ENCODE results near the gene LRRC61.
"Not testable (repeated sequence)": the region's sequence is repeated elsewhere in the genome, so short reads cannot be mapped to it uniquely, and the experiment has no call there.

Gene LRRC61, protein sequence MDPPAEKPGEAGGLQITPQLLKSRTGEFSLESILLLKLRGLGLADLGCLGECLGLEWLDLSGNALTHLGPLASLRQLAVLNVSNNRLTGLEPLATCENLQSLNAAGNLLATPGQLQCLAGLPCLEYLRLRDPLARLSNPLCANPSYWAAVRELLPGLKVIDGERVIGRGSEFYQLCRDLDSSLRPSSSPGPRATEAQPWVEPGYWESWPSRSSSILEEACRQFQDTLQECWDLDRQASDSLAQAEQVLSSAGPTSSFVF

GRCh38 chr7:150322833-150323681, at the start of gene LRRC61, which contains the start of gene ACTR3C:
LRRC61 (plus strand) TSS chr7:150323355; CDS start chr7:150336862, 13,507 bp downstream.
ACTR3C (minus strand) TSS chr7:150323545; CDS start chr7:150295296, 28,249 bp downstream.
- peaks cover 0 to 41% (median 33%) of the 10 kb centered on the region in 5 donors for H3K4me1 ChIP-seq (ENCODE audit: control insufficient read depth in 5 of 5, insufficient read depth in 5 of 5, low read length in 5 of 5)
- H3K4me3 ChIP-seq (ENCODE audit: low read depth in 1 of 5, low read length in 5 of 5) = peak within 1 kb of the TSS; percentile 49 to 78 (median 70)
- H3K9ac ChIP-seq (ENCODE audit: low read length in 5 of 5) = peak within 1 kb of the TSS in 4 of 5 donors; percentile 53 to 73 (median 60)
- peak within 1 kb of the TSS; percentile 65 for H3K27ac ChIP-seq (ENCODE audit: low read depth, low read length)
- peaks cover 0 to 8% (median 0%) of the 10 kb centered on the region in 5 donors for H3K27me3 ChIP-seq (ENCODE audit: control insufficient read depth in 5 of 5, insufficient read depth in 4 of 5, low read length in 5 of 5)
- no peaks in the 10 kb centered on the region for H3K36me3 ChIP-seq (ENCODE audit: control insufficient read depth in 5 of 5, insufficient read depth in 5 of 5, low read length in 5 of 5)
- no peaks in the 10 kb centered on the region for H3K9me3 ChIP-seq (ENCODE audit: control insufficient read depth in 5 of 5, low read length in 5 of 5)

- not testable (repeated sequence) for H3K4me3 ChIP-seq (ENCODE audit: low read depth in 1 of 5, low read length in 5 of 5); H3K9me3 ChIP-seq (ENCODE audit: control insufficient read depth in 5 of 5, low read length in 5 of 5); H3K27me3 ChIP-seq (ENCODE audit: control insufficient read depth in 5 of 5, insufficient read depth in 4 of 5, low read length in 5 of 5); H3K4me1 ChIP-seq (ENCODE audit: control insufficient read depth in 5 of 5, insufficient read depth in 5 of 5, low read length in 5 of 5); H3K9ac ChIP-seq (ENCODE audit: low read length in 5 of 5); H3K36me3 ChIP-seq (ENCODE audit: control insufficient read depth in 5 of 5, insufficient read depth in 5 of 5, low read length in 5 of 5); H3K27ac ChIP-seq (ENCODE audit: low read depth, low read length)
These were observed 46.9 kb upstream of the LRRC61 start for GRCh38 chr7:150276132-150276695.

DNA sequence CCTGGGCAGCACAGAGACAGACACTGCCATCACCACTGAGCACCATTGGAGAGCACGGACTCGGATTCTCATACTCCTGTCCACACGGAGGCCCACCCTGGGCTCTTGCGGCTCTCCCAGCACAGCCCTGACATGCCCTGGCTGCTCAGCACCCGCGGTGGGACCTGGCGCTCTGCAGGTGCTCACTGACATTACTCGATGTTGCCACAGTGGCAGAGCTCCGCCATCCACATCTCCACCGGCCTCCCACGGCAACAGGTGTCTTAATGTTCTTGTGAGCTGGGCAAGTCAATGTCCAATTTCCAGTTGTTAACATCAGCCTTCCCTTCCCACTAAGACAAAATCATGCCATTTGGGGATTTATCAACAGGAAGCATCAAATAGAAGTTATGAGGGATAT, 44.8 kb upstream of the LRRC61 start:
- H3K27me3 ChIP-seq (ENCODE audit: control insufficient read depth in 5 of 5, insufficient read depth in 4 of 5, low read length in 5 of 5); H3K36me3 ChIP-seq (ENCODE audit: control insufficient read depth in 5 of 5, insufficient read depth in 5 of 5, low read length in 5 of 5); H3K9me3 ChIP-seq (ENCODE audit: control insufficient read depth in 5 of 5, low read length in 5 of 5); H3K4me3 ChIP-seq (ENCODE audit: low read depth in 1 of 5, low read length in 5 of 5); H3K27ac ChIP-seq (ENCODE audit: low read depth, low read length); H3K4me1 ChIP-seq (ENCODE audit: control insufficient read depth in 5 of 5, insufficient read depth in 5 of 5, low read length in 5 of 5); H3K9ac ChIP-seq (ENCODE audit: low read length in 5 of 5): not testable (repeated sequence)

DNA sequence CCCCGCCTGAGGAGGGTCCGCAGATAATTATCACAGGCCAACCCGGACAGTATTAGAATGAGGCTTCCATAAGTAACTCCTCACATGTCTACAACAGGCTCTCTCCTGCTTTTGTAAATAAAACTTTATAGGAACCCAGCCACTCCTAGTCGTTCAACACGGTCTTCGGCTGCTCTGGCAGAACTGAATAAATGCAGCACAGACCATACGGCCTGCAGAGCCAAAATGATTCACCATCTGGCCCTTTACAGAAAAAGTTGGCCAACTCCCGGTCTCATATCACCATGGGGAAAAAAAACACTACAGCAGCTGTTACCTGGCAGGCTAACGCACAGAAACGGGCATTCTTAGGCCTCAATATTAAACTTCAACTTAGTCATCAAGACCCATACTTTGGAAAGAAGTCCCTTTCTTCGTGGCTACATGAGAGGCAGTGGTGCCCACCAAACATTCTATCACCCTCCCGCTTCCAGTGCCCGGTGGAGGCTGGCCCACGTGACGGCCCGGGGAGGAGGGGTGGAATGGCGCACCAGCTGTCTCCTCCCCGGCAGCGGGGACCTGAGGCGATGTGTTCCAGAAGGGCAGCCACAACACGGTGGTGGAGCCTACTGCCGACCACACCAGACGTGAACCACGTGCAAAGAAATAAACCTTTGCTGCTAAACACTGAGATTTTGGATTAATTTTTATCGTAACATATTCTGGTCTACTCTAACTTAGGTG, 41.3 kb upstream of the LRRC61 start:
- not testable (repeated sequence) for H3K36me3 ChIP-seq (ENCODE audit: control insufficient read depth in 5 of 5, insufficient read depth in 5 of 5, low read length in 5 of 5); H3K9me3 ChIP-seq (ENCODE audit: control insufficient read depth in 5 of 5, low read length in 5 of 5); H3K4me3 ChIP-seq (ENCODE audit: low read depth in 1 of 5, low read length in 5 of 5); H3K9ac ChIP-seq (ENCODE audit: low read length in 5 of 5); H3K27me3 ChIP-seq (ENCODE audit: control insufficient read depth in 5 of 5, insufficient read depth in 4 of 5, low read length in 5 of 5); H3K4me1 ChIP-seq (ENCODE audit: control insufficient read depth in 5 of 5, insufficient read depth in 5 of 5, low read length in 5 of 5); H3K27ac ChIP-seq (ENCODE audit: low read depth, low read length)

DNA sequence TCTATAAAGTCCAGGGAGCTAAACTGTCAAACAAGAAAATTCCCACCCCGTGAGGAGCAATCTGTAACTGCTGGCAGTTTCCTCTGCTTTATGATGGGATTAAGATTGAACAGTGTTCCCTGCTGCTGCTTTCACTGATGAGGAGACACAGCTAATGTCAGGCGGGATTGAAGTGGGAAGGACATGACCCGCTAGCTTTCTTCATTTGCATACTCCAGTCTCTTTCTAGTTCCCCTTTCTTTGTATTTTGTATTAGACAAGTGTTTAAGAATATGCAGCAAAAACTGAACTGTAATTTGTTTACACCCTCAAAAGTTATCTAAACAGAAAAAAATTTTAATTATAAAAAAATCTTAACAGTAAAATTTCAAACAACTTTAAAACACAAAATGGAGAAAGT, 40.0 kb upstream of the LRRC61 start:
- H3K4me3 ChIP-seq (ENCODE audit: low read depth in 1 of 5, low read length in 5 of 5); H3K4me1 ChIP-seq (ENCODE audit: control insufficient read depth in 5 of 5, insufficient read depth in 5 of 5, low read length in 5 of 5); H3K36me3 ChIP-seq (ENCODE audit: control insufficient read depth in 5 of 5, insufficient read depth in 5 of 5, low read length in 5 of 5); H3K27me3 ChIP-seq (ENCODE audit: control insufficient read depth in 5 of 5, insufficient read depth in 4 of 5, low read length in 5 of 5); H3K9me3 ChIP-seq (ENCODE audit: control insufficient read depth in 5 of 5, low read length in 5 of 5); H3K27ac ChIP-seq (ENCODE audit: low read depth, low read length); H3K9ac ChIP-seq (ENCODE audit: low read length in 5 of 5): not testable (repeated sequence)

GRCh38 chr7:150283608-150284007, 39.5 kb upstream of the LRRC61 start:
- not testable (repeated sequence) for H3K9ac ChIP-seq (ENCODE audit: low read length in 5 of 5); H3K9me3 ChIP-seq (ENCODE audit: control insufficient read depth in 5 of 5, low read length in 5 of 5); H3K36me3 ChIP-seq (ENCODE audit: control insufficient read depth in 5 of 5, insufficient read depth in 5 of 5, low read length in 5 of 5); H3K27ac ChIP-seq (ENCODE audit: low read depth, low read length); H3K4me1 ChIP-seq (ENCODE audit: control insufficient read depth in 5 of 5, insufficient read depth in 5 of 5, low read length in 5 of 5); H3K27me3 ChIP-seq (ENCODE audit: control insufficient read depth in 5 of 5, insufficient read depth in 4 of 5, low read length in 5 of 5); H3K4me3 ChIP-seq (ENCODE audit: low read depth in 1 of 5, low read length in 5 of 5)

DNA sequence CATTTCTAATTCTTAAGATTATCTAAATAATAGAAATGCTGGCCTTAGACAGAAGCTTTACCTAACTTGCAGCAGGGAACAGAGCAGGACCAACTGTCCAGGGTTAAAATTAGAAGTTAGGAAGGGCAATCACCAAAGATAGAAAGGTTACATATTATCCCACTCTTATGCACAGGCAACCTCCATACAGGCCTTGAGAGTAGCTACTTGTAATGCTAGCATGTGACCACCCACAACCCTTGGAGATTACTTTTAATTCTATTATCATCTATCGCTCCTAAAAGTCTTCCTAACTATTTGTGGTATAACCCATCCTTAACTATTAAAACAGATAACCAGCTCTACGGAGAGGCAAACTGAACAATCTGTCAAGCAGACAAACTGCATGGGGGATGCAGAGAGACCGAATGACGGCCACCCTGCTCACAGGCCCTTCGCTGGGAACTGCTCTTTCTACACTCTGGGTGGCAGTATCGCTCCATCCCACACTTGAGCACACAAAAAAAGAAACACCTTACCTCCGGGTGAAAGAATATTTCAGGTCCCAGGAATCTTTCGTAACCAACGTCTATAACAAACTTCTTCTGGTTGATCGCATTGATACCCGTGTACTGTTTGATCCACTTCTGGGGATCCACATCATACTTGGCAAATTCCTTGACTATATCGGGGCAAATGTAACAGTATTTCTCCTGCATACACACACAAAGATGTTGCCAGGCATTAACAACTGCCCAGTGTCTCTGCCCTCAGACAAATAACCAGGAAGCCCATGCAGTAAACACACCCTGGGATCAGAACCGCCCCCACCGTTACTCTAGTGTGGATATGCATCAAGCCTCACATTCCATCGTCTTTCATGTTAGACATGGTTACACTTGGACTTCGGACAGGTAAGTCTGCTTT, 37.1 kb upstream of the LRRC61 start:
- not testable (repeated sequence) for H3K4me3 ChIP-seq (ENCODE audit: low read depth in 1 of 5, low read length in 5 of 5); H3K9ac ChIP-seq (ENCODE audit: low read length in 5 of 5); H3K9me3 ChIP-seq (ENCODE audit: control insufficient read depth in 5 of 5, low read length in 5 of 5); H3K27ac ChIP-seq (ENCODE audit: low read depth, low read length); H3K36me3 ChIP-seq (ENCODE audit: control insufficient read depth in 5 of 5, insufficient read depth in 5 of 5, low read length in 5 of 5); H3K4me1 ChIP-seq (ENCODE audit: control insufficient read depth in 5 of 5, insufficient read depth in 5 of 5, low read length in 5 of 5); H3K27me3 ChIP-seq (ENCODE audit: control insufficient read depth in 5 of 5, insufficient read depth in 4 of 5, low read length in 5 of 5)

GRCh38 chr7:150287815-150288214, 35.3 kb upstream of the LRRC61 start:
- not testable (repeated sequence) for H3K9me3 ChIP-seq (ENCODE audit: control insufficient read depth in 5 of 5, low read length in 5 of 5); H3K4me1 ChIP-seq (ENCODE audit: control insufficient read depth in 5 of 5, insufficient read depth in 5 of 5, low read length in 5 of 5); H3K36me3 ChIP-seq (ENCODE audit: control insufficient read depth in 5 of 5, insufficient read depth in 5 of 5, low read length in 5 of 5); H3K4me3 ChIP-seq (ENCODE audit: low read depth in 1 of 5, low read length in 5 of 5); H3K9ac ChIP-seq (ENCODE audit: low read length in 5 of 5); H3K27me3 ChIP-seq (ENCODE audit: control insufficient read depth in 5 of 5, insufficient read depth in 4 of 5, low read length in 5 of 5); H3K27ac ChIP-seq (ENCODE audit: low read depth, low read length)

GRCh38 chr7:150288816-150289215, 34.3 kb upstream of the LRRC61 start:
- H3K4me1 ChIP-seq (ENCODE audit: control insufficient read depth in 5 of 5, insufficient read depth in 5 of 5, low read length in 5 of 5); H3K27me3 ChIP-seq (ENCODE audit: control insufficient read depth in 5 of 5, insufficient read depth in 4 of 5, low read length in 5 of 5); H3K9me3 ChIP-seq (ENCODE audit: control insufficient read depth in 5 of 5, low read length in 5 of 5); H3K27ac ChIP-seq (ENCODE audit: low read depth, low read length); H3K9ac ChIP-seq (ENCODE audit: low read length in 5 of 5); H3K36me3 ChIP-seq (ENCODE audit: control insufficient read depth in 5 of 5, insufficient read depth in 5 of 5, low read length in 5 of 5); H3K4me3 ChIP-seq (ENCODE audit: low read depth in 1 of 5, low read length in 5 of 5): not testable (repeated sequence)

Measured in subcutaneous abdominal adipose tissue (tissue), 5 donors.